Hepatocyte (in vitro differentiated cells): ENCODE measurements around the gene FASTK.

ENCODE experiments used
- EZH2phosphoT487 ChIP-seq: fragments of 200-600 bp; sonication (generic); IDR thresholded peaks from one replicate; pipeline ENCODE4 v1.6.1; 2018; ENCODE audit warnings: antibody characterized with exemption, mild to moderate bottlenecking, low read depth, moderate library complexity; ENCODE audit not compliant: unreplicated experiment, severe bottlenecking
- TF ChIP-seq, protein P1 (sequence below): fragments of 200-600 bp; sonication (generic); IDR thresholded peaks from 2 replicates; pipeline ENCODE4 v1.5.1; 2016; ENCODE audit warnings: antibody characterized with exemption, mild to moderate bottlenecking; ENCODE audit not compliant: poor library complexity

- TF ChIP-seq, protein P1, sequence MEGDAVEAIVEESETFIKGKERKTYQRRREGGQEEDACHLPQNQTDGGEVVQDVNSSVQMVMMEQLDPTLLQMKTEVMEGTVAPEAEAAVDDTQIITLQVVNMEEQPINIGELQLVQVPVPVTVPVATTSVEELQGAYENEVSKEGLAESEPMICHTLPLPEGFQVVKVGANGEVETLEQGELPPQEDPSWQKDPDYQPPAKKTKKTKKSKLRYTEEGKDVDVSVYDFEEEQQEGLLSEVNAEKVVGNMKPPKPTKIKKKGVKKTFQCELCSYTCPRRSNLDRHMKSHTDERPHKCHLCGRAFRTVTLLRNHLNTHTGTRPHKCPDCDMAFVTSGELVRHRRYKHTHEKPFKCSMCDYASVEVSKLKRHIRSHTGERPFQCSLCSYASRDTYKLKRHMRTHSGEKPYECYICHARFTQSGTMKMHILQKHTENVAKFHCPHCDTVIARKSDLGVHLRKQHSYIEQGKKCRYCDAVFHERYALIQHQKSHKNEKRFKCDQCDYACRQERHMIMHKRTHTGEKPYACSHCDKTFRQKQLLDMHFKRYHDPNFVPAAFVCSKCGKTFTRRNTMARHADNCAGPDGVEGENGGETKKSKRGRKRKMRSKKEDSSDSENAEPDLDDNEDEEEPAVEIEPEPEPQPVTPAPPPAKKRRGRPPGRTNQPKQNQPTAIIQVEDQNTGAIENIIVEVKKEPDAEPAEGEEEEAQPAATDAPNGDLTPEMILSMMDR = no peak
- no peak for TF ChIP-seq EZH2phosphoT487
Measured at GRCh38 chr7:151104411-151105235, 24.0 kb upstream of the FASTK start.
